ENCODE results near the gene EXOSC7.

Gene EXOSC7

DNA sequence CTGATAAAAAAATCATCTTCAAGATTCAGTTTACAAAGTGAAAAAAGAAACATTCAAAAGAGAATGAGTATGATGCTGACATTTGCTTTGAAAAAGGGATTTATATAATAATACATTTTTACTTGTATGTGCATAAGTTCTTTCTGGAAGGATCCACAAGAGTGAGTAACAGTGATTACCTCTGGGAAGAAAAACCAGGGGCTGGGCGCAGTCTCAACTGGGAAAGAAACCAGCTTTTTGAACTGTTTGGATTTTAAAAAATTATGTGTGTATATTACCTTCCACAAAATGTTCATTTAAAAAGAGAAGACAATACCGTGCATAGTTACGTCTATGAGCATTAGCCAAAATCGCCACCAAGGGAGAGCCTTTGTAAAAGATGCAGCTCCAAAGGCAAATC is 51.4 kb downstream of the EXOSC7 start:
- no peaks in the 10 kb centered on the region for H3K36me3 ChIP-seq (replicated peaks)
- H3K27me3 ChIP-seq (ENCODE audit: low read depth), result no peaks in the 10 kb centered on the region
- in situ Hi-C loops (cut with MboI; ENCODE audit: low sequenced_read_pairs), result loop anchor here (25.0 kb wide), 1 partner anchor 1060 kb away; no protein-coding TSS in a partner anchor
- H3K4me3 ChIP-seq, result no peak overlapping the region
- no peak for DNase-seq (ENCODE audit: low spot score in 2 of 2)
- no peaks in the 10 kb centered on the region for H3K9me3 ChIP-seq
- no peaks in the 10 kb centered on the region for H3K4me1 ChIP-seq

- no peak for DNase-seq (ENCODE audit: low spot score in 2 of 2)
- Histone ChIP-seq H3K27me3 (ENCODE audit: low read depth) (no peaks in the 10 kb centered on the region), H3K9me3 (no peaks in the 10 kb centered on the region), H3K4me1 (no peaks in the 10 kb centered on the region), H3K36me3 (replicated peaks) (no peaks in the 10 kb centered on the region), H3K4me3 (no peak overlapping the region)
- in situ Hi-C loops (cut with MboI; ENCODE audit: low sequenced_read_pairs), result loop anchor here (25.0 kb wide), 1 partner anchor 1058 kb away; no protein-coding TSS in a partner anchor
Observed at GRCh38 chr3:45029216-45029615, 53.2 kb downstream of the EXOSC7 start.

GRCh38 chr3:45029661-45030060 is 53.6 kb downstream of the EXOSC7 start:
- in situ Hi-C loops (cut with MboI; ENCODE audit: low sequenced_read_pairs), result loop anchor here (10.0 to 25.0 kb wide), 2 partner anchors 895 to 1058 kb away; no protein-coding TSS in a partner anchor
- H3K4me3 ChIP-seq, result no peak overlapping the region

DNA sequence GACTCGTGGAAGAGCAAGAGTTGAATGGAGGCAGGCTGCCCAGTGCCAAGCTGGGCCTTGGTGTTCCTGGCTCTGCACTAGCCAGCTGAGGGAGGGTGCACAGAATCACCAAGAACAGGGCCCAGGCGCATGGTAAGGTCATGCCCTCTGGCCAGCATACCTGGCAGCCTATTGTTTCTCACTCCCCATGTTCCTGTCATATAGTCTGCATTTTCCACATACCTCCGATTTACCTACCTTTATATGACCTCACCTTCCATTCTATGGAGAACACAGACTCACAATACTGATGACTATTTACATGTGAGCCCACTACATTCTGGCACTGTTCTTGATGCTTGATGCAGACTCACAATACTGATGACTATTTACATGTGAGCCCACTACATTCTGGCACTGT is 55.5 kb downstream of the EXOSC7 start:
- Histone ChIP-seq H3K4me3 (no peak overlapping the region), H3K27me3 (ENCODE audit: low read depth) (no peaks in the 10 kb centered on the region), H3K4me1 (no peaks in the 10 kb centered on the region), H3K9me3 (no peaks in the 10 kb centered on the region), H3K36me3 (replicated peaks) (no peaks in the 10 kb centered on the region)
- DNase-seq (ENCODE audit: low spot score in 2 of 2), result no peak
- in situ Hi-C loops (cut with MboI; ENCODE audit: low sequenced_read_pairs), result loop anchor here (10.0 to 25.0 kb wide), 2 partner anchors 893 to 1056 kb away; no protein-coding TSS in a partner anchor

More at GRCh38 chr3:45029661-45030060, 53.6 kb downstream of the EXOSC7 start:
- no peak for DNase-seq (ENCODE audit: low spot score in 2 of 2)
- H3K9me3 ChIP-seq, result no peaks in the 10 kb centered on the region
- H3K4me1 ChIP-seq, result no peaks in the 10 kb centered on the region
- H3K27me3 ChIP-seq (ENCODE audit: low read depth), result no peaks in the 10 kb centered on the region
- no peaks in the 10 kb centered on the region for H3K36me3 ChIP-seq (replicated peaks)

- H3K9me3 ChIP-seq, result no peaks in the 10 kb centered on the region
- H3K4me1 ChIP-seq, result no peaks in the 10 kb centered on the region
Observed at GRCh38 chr3:45032113-45032512, 56.1 kb downstream of the EXOSC7 start.

GRCh38 chr3:45033791-45034190 is 57.7 kb downstream of the EXOSC7 start:
- DNase-seq (ENCODE audit: low spot score in 2 of 2), result no peak
- H3K27me3 ChIP-seq (ENCODE audit: low read depth), result no peaks in the 10 kb centered on the region
- H3K4me3 ChIP-seq, result no peak overlapping the region
- H3K9me3 ChIP-seq, result no peaks in the 10 kb centered on the region
- no peaks in the 10 kb centered on the region for H3K4me1 ChIP-seq
- H3K36me3 ChIP-seq (replicated peaks), result no peaks in the 10 kb centered on the region
- in situ Hi-C loops (cut with MboI; ENCODE audit: low sequenced_read_pairs), result loop anchor here (10.0 to 25.0 kb wide), 2 partner anchors 891 to 1054 kb away; no protein-coding TSS in a partner anchor

More at GRCh38 chr3:45032113-45032512, 56.1 kb downstream of the EXOSC7 start:
- Histone ChIP-seq H3K27me3 (ENCODE audit: low read depth) (no peaks in the 10 kb centered on the region), H3K36me3 (replicated peaks) (no peaks in the 10 kb centered on the region), H3K4me3 (no peak overlapping the region)
- in situ Hi-C loops (cut with MboI; ENCODE audit: low sequenced_read_pairs), result loop anchor here (10.0 to 25.0 kb wide), 2 partner anchors 893 to 1055 kb away; no protein-coding TSS in a partner anchor
- no peak for DNase-seq (ENCODE audit: low spot score in 2 of 2)

GRCh38 chr3:45034612-45035252 is 58.7 kb downstream of the EXOSC7 start:
- Histone ChIP-seq H3K27me3 (ENCODE audit: low read depth) (no peaks in the 10 kb centered on the region), H3K9me3 (no peaks in the 10 kb centered on the region), H3K4me3 (no peak overlapping the region), H3K36me3 (replicated peaks) (no peaks in the 10 kb centered on the region), H3K4me1 (no peaks in the 10 kb centered on the region)
- no peak for DNase-seq (ENCODE audit: low spot score in 2 of 2)
- in situ Hi-C loops (cut with MboI; ENCODE audit: low sequenced_read_pairs), result loop anchor here (5.0 to 25.0 kb wide), 4 partner anchors 473 to 1053 kb away; no protein-coding TSS in a partner anchor

- no peak overlapping the region for H3K4me3 ChIP-seq
- no peak for DNase-seq (ENCODE audit: low spot score in 2 of 2)
- in situ Hi-C loops (cut with MboI; ENCODE audit: low sequenced_read_pairs), result loop anchor here (5.0 to 25.0 kb wide), 4 partner anchors 472 to 1052 kb away; no protein-coding TSS in a partner anchor
Observed at GRCh38 chr3:45035441-45036301, 59.6 kb downstream of the EXOSC7 start.

GRCh38 chr3:45037720-45038455 is 61.8 kb downstream of the EXOSC7 start:
- in situ Hi-C loops (cut with MboI; ENCODE audit: low sequenced_read_pairs), result loop anchor here (5.0 to 25.0 kb wide), 4 partner anchors 469 to 1049 kb away; no protein-coding TSS in a partner anchor
- no peak overlapping the region for H3K4me3 ChIP-seq
- no peaks in the 10 kb centered on the region for H3K9me3 ChIP-seq
- H3K36me3 ChIP-seq (replicated peaks), result no peaks in the 10 kb centered on the region
- DNase-seq (ENCODE audit: low spot score in 2 of 2), result peak; percentile 91 to 95
- H3K27me3 ChIP-seq (ENCODE audit: low read depth), result no peaks in the 10 kb centered on the region
- no peaks in the 10 kb centered on the region for H3K4me1 ChIP-seq

More at GRCh38 chr3:45035441-45036301, 59.6 kb downstream of the EXOSC7 start:
- no peaks in the 10 kb centered on the region for H3K27me3 ChIP-seq (ENCODE audit: low read depth)
- no peaks in the 10 kb centered on the region for H3K4me1 ChIP-seq
- H3K36me3 ChIP-seq (replicated peaks), result no peaks in the 10 kb centered on the region
- no peaks in the 10 kb centered on the region for H3K9me3 ChIP-seq

- in situ Hi-C loops (cut with MboI; ENCODE audit: low sequenced_read_pairs), result loop anchor here (5.0 to 25.0 kb wide), 2 partner anchors 166 to 1046 kb away; no protein-coding TSS in a partner anchor
Observed at GRCh38 chr3:45041666-45042065, 65.6 kb downstream of the EXOSC7 start.

DNA sequence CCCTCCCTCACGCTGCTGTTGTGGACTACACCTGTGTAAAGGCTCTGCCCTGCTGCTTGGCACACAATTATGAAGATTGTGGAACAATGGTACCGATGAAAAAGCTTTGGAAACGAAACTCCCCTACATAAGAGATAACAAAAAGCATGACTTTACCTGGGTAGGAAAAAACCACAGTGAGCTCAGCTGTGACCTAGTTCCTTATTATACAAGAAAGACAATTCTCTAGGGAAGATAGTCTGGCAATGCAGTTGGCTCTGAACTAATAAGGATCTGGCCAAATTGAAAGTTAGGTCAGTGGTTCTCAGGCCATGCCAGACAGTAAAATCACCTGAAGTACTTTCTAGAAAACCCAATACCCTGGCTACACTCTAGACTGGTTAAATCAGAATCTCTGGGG is 66.1 kb downstream of the EXOSC7 start:
- no peaks in the 10 kb centered on the region for H3K27me3 ChIP-seq (ENCODE audit: low read depth)
- no peaks in the 10 kb centered on the region for H3K9me3 ChIP-seq
- H3K4me3 ChIP-seq, result no peak overlapping the region
- no peaks in the 10 kb centered on the region for H3K36me3 ChIP-seq (replicated peaks)
- in situ Hi-C loops (cut with MboI; ENCODE audit: low sequenced_read_pairs), result loop anchor here (5.0 to 25.0 kb wide), 2 partner anchors 165 to 1045 kb away; no protein-coding TSS in a partner anchor
- H3K4me1 ChIP-seq, result no peaks in the 10 kb centered on the region; the same call in 1 of the 2 replicates
- no peak for DNase-seq (ENCODE audit: low spot score in 2 of 2)

More at GRCh38 chr3:45041666-45042065, 65.6 kb downstream of the EXOSC7 start:
- Histone ChIP-seq H3K27me3 (ENCODE audit: low read depth) (no peaks in the 10 kb centered on the region), H3K9me3 (no peaks in the 10 kb centered on the region), H3K36me3 (replicated peaks) (no peaks in the 10 kb centered on the region), H3K4me1 (no peaks in the 10 kb centered on the region; the same call in 1 of the 2 replicates), H3K4me3 (no peak overlapping the region)
- DNase-seq (ENCODE audit: low spot score in 2 of 2), result no peak

DNA sequence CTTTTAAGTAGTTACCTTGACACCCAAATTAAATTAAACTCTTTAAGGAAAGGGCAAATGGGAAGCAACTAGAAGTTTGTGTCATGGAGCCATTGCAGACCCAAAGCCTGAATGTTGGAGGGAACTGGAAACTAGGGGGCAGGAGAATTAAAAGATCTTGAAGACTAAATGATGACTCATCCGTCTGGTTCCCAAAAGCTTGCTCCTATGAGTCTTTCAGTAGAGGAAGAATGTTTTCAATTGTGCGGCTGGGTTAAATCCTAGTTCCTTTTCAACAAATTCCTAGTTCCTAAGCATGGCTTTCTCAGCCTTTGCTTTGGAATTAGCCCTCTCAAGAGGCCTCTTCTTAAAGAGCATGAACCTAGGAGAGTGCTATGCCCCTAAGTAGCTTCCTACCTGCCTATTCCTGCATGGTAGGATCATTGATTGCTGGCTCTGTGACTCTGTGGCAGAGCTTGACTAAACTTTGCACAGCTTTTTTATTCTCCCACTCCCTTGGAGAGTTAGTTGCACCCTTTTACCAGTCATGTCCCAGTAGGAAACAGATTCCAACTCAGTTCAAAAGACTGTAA is 67.8 kb downstream of the EXOSC7 start:
- in situ Hi-C loops (cut with MboI; ENCODE audit: low sequenced_read_pairs), result loop anchor here (5.0 to 25.0 kb wide), 2 partner anchors 163 to 1043 kb away; no protein-coding TSS in a partner anchor
- no peaks in the 10 kb centered on the region for H3K9me3 ChIP-seq
- no peak for DNase-seq (ENCODE audit: low spot score in 2 of 2)

More for the DNA sequence above, 67.8 kb downstream of the EXOSC7 start:
- Histone ChIP-seq H3K4me1 (no peaks in the 10 kb centered on the region; the same call in 1 of the 2 replicates), H3K27me3 (ENCODE audit: low read depth) (no peaks in the 10 kb centered on the region), H3K36me3 (replicated peaks) (no peaks in the 10 kb centered on the region), H3K4me3 (no peak overlapping the region)

Measured in HAP-1 (cell line).